IMR-90 (cell line): ENCODE data around the gene TPP1. TPM values are rescaled to one million over a fixed set of nuclear protein-coding genes. Genes with fewer than 3 reads are reported as not detected.

Experiments
- ATAC-seq: fragments of 200-7000 bp; cut with Tn5 transposase; 2 replicates; pipeline ENCODE4 v1.9.1; 2020; ENCODE audit warnings: low read depth, mild to moderate bottlenecking, moderate library complexity
- BruUV-seq: library from RNA; stranded (reverse); fragments of 400-500 nt; replicated peaks from 2 replicates; lab custom pipeline; 2021; lab: Mats Ljungman, UMichigan
- CTCF ChIA-PET: fragments of 300-600 bp; formaldehyde crosslinking; extraction: SDS; loops from one replicate; lab custom pipeline; 2021; ENCODE audit warnings: antibody characterized with exemption; lab: Yijun Ruan, JAX
- POLR2A ChIA-PET: fragments of 300-600 bp; sonication (Branson Sonifier 250); formaldehyde crosslinking; loops from one replicate; lab custom pipeline; 2022; ENCODE audit warnings: antibody characterized with exemption; ENCODE audit not compliant: unreplicated experiment; lab: Charles Lee
- DNase-seq: peaks from one replicate; pipeline ENCODE4 v3.0.0; 2013
- H2AFZ ChIP-seq: replicated peaks from 2 replicates; pipeline ENCODE3; 2013; ENCODE audit warnings: low read length, mild to moderate bottlenecking; ENCODE audit not compliant: poor library complexity
- H2AK5ac ChIP-seq: 2 replicates; pipeline ENCODE4 v1.6.1; 2013; ENCODE audit warnings: low read depth, low read length, inconsistent platforms
- H2AK9ac ChIP-seq: replicated peaks from 2 replicates; pipeline ENCODE3; 2013; ENCODE audit warnings: mild to moderate bottlenecking, low read depth, low read length, moderate library complexity; ENCODE audit not compliant: poor library complexity
- H2BK120ac ChIP-seq: 2 replicates; pipeline ENCODE4 v1.6.1; 2013; ENCODE audit warnings: low read depth, low read length, inconsistent platforms
- H2BK15ac ChIP-seq: 3 replicates; pipeline ENCODE4 v1.6.1; 2013; ENCODE audit warnings: low read depth, low read length, inconsistent platforms
- H2BK20ac ChIP-seq: 2 replicates; pipeline ENCODE4 v1.6.1; 2013; ENCODE audit warnings: low read depth, mild to moderate bottlenecking, inconsistent platforms, low read length, moderate library complexity
- H2BK5ac ChIP-seq: 2 replicates; pipeline ENCODE4 v1.6.1; 2013; ENCODE audit warnings: mild to moderate bottlenecking, low read depth, low read length, inconsistent platforms; ENCODE audit not compliant: poor library complexity, severe bottlenecking
- H3K14ac ChIP-seq: replicated peaks from 2 replicates; pipeline ENCODE4 v1.6.1; 2013; ENCODE audit warnings: low read depth, low read length, inconsistent platforms
- H3K18ac ChIP-seq: 2 replicates; pipeline ENCODE4 v1.6.1; 2013; ENCODE audit warnings: low read depth, low read length, control low read depth
- H3K23ac ChIP-seq: 2 replicates; pipeline ENCODE4 v1.6.1; 2013; ENCODE audit warnings: low read depth, low read length, inconsistent platforms
- H3K27ac ChIP-seq: 2 replicates; pipeline ENCODE4 v1.5.1; 2013; ENCODE audit warnings: mild to moderate bottlenecking, control low read depth, low read length; ENCODE audit not compliant: insufficient read depth
- H3K27me3 ChIP-seq: 2 replicates; pipeline ENCODE4 v1.6.1; 2013; ENCODE audit warnings: low read length; ENCODE audit not compliant: control insufficient read depth, insufficient read depth
- H3K36me3 ChIP-seq: 2 replicates; pipeline ENCODE4 v1.6.1; 2013; ENCODE audit warnings: low read length, mixed read lengths; ENCODE audit not compliant: control insufficient read depth, insufficient read depth
- H3K4ac ChIP-seq: 2 replicates; pipeline ENCODE4 v1.6.1; 2013; ENCODE audit warnings: low read depth, low read length, inconsistent platforms
- H3K4me1 ChIP-seq: 2 replicates; pipeline ENCODE4 v1.6.1; 2013; ENCODE audit warnings: low read length, mixed read lengths; ENCODE audit not compliant: control insufficient read depth, insufficient read depth
- H3K4me2 ChIP-seq: 2 replicates; pipeline ENCODE4 v1.6.1; 2013; ENCODE audit warnings: low read depth, mild to moderate bottlenecking, control low read depth, low read length, moderate library complexity
- H3K4me3 ChIP-seq: 2 replicates; pipeline ENCODE4 v1.5.1; 2013; ENCODE audit warnings: low read depth, mild to moderate bottlenecking, control low read depth, low read length, moderate library complexity; ENCODE audit not compliant: insufficient read depth
- H3K56ac ChIP-seq: 2 replicates; pipeline ENCODE4 v1.6.1; 2013; ENCODE audit warnings: low read length, inconsistent platforms; ENCODE audit not compliant: insufficient read depth; ENCODE audit errors: extremely low read depth
- H3K79me1 ChIP-seq, 2 experiments: 2 replicates each; pipeline ENCODE4 v1.6.1; 2013; ENCODE audit warnings: low read length in 2 of 2, inconsistent platforms in 1 of 2, low read depth in 1 of 2
- H3K9ac ChIP-seq: 2 replicates; pipeline ENCODE4 v1.6.1; 2013; ENCODE audit warnings: low read depth, low read length, control low read depth
- H3K9me1 ChIP-seq: 2 replicates; pipeline ENCODE4 v1.6.1; 2013; ENCODE audit warnings: low read length, inconsistent platforms; ENCODE audit not compliant: insufficient read depth
- H3K9me3 ChIP-seq: 2 replicates; pipeline ENCODE4 v1.6.1; 2013; ENCODE audit warnings: low read length; ENCODE audit not compliant: control insufficient read depth, insufficient read depth
- H4K20me1 ChIP-seq: 2 replicates; pipeline ENCODE4 v1.6.1; 2013; ENCODE audit warnings: low read length, inconsistent platforms; ENCODE audit not compliant: insufficient read depth
- H4K5ac ChIP-seq: 2 replicates; pipeline ENCODE4 v1.6.1; 2013; ENCODE audit warnings: mild to moderate bottlenecking, low read depth, low read length, control low read depth
- H4K8ac ChIP-seq, 2 experiments: 2 replicates each; pipeline ENCODE4 v1.6.1; 2013; ENCODE audit warnings: low read depth in 2 of 2, low read length in 2 of 2, control low read depth in 1 of 2, inconsistent platforms in 1 of 2
- H4K91ac ChIP-seq: 2 replicates; pipeline ENCODE4 v1.6.1; 2013; ENCODE audit warnings: low read depth, low read length, inconsistent platforms; ENCODE audit not compliant: insufficient read depth
- BHLHE40 ChIP-seq: fragments of 150-350 bp; IDR thresholded peaks from 2 replicates; pipeline ENCODE4 v1.6.1; 2016; ENCODE audit warnings: mild to moderate bottlenecking, low read depth, low read length
- CEBPB ChIP-seq: IDR thresholded peaks from 2 replicates; pipeline ENCODE4 v1.6.1; 2012; ENCODE audit warnings: low read depth, low read length, improper control_type of control experiment
- CHD1 ChIP-seq: IDR thresholded peaks from 2 replicates; pipeline ENCODE4 v1.6.1; 2012; ENCODE audit warnings: low read depth, low read length, improper control_type of control experiment
- ELK1 ChIP-seq: fragments of 150-350 bp; IDR thresholded peaks from 2 replicates; pipeline ENCODE4 v1.6.1; 2016; ENCODE audit warnings: low read depth, mild to moderate bottlenecking, low read length, moderate library complexity, borderline replicate concordance
- MAFK ChIP-seq: IDR thresholded peaks from 2 replicates; pipeline ENCODE4 v1.6.1; 2012; ENCODE audit warnings: low read depth, low read length, improper control_type of control experiment
- MAZ ChIP-seq: IDR thresholded peaks from 2 replicates; pipeline ENCODE4 v1.6.1; 2012; ENCODE audit warnings: low read depth, mild to moderate bottlenecking, low read length, improper control_type of control experiment, moderate library complexity, borderline replicate concordance
- MXI1 ChIP-seq: IDR thresholded peaks from 2 replicates; pipeline ENCODE4 v1.6.1; 2012; ENCODE audit warnings: low read depth, mild to moderate bottlenecking, low read length, moderate library complexity, borderline replicate concordance
- NFE2L2 ChIP-seq: fragments of 150-350 bp; IDR thresholded peaks from 2 replicates; pipeline ENCODE4 v1.6.1; 2016; ENCODE audit warnings: low read depth, mild to moderate bottlenecking, low read length
- RAD21 ChIP-seq: IDR thresholded peaks from 2 replicates; pipeline ENCODE4 v1.6.1; 2012; ENCODE audit warnings: low read length, improper control_type of control experiment
- RCOR1 ChIP-seq: IDR thresholded peaks from 2 replicates; pipeline ENCODE4 v1.6.1; 2012; ENCODE audit warnings: mild to moderate bottlenecking, low read length, improper control_type of control experiment; ENCODE audit not compliant: insufficient replicate concordance
- RFX5 ChIP-seq: IDR thresholded peaks from 2 replicates; pipeline ENCODE4 v1.8.0; 2012; ENCODE audit warnings: low read depth, mild to moderate bottlenecking, low read length, moderate library complexity
- SMC3 ChIP-seq: fragments of 150-350 bp; IDR thresholded peaks from 2 replicates; pipeline ENCODE4 v1.6.1; 2016; ENCODE audit warnings: low read depth, mild to moderate bottlenecking, antibody characterized with exemption, low read length, moderate library complexity
- USF2 ChIP-seq: fragments of 150-350 bp; IDR thresholded peaks from 2 replicates; pipeline ENCODE4 v1.6.1; 2017; ENCODE audit warnings: mild to moderate bottlenecking, antibody characterized with exemption, low read length, low read depth
- WGBS, 2 experiments: methylation state at CpG; one replicate each; pipeline versions ENCODE4 v1.1.5 to v1.1.7; 2013; ENCODE audit warnings: missing lambda C conversion rate in 2 of 2; ENCODE audit not compliant: insufficient read length in 1 of 2; ENCODE audit errors: extremely low coverage in 2 of 2; 5-methylcytosine and 5-hydroxymethylcytosine counted together
- dilution Hi-C: fragments of 300-500 bp; cut with HindIII; formaldehyde crosslinking; loops from one replicate; pipeline ENCODE4 v1.14.3; 2018; ENCODE audit warnings: low sequenced_read_pairs; ENCODE audit not compliant: unreplicated experiment
- in situ Hi-C: fragments of 300-500 bp; cut with MboI; formaldehyde crosslinking; loops from 3 replicates; pipeline ENCODE4 v1.14.3; 2019; ENCODE audit warnings: low sequenced_read_pairs, inconsistent platforms, mixed read lengths
- intact Hi-C: fragments of 100-400 bp; cut with micrococcal nuclease; formaldehyde crosslinking; loops from 2 replicates; pipeline ENCODE4 v1.10.0; 2022
- polyA plus RNA-seq, 3 experiments: library from polyadenylated mRNA; depleted of rRNA; stranded (reverse); fragments of >200 nt; gene quantifications; 2 replicates each; pipeline ENCODE4 v1.2.3, GENCODE V29; 2012; ENCODE audit warnings: low replicate concordance in 1 of 3
- total RNA-seq: library from RNA; depleted of rRNA; stranded (reverse); fragments of >200 nt; gene quantifications from 2 replicates; pipeline ENCODE4 v1.2.3, GENCODE V29; 2012
- TF ChIP-seq, protein P1 (sequence below): conservative IDR thresholded peaks from 2 replicates; pipeline ENCODE4 v1.5.1; 2012; ENCODE audit warnings: mild to moderate bottlenecking, low read depth, low read length, improper control_type of control experiment

Gene TPP1
- total and polyA plus RNA-seq, 2 of the 4 experiments (the other 2 are of a cell fraction): 33.5 to 108 TPM

DNA sequence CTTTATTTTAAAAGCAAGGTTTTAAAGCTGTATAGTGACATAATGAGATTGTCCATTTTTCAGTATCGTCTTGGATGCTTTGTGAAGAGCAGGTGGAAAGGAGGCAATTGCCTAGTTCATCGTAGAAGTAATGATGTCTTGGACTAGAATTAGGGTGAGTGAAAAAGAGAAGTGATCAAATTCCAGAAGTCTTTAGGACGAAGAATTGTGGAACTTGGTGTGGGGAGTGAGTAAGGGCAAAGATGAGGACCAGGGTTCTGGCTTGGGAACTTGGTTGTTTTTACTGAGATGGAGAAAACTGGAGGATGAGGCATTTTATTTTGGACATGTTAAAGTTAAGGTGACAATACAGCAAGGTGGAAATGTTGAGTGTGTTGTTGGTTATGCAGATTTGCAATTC is 14.4 kb downstream of the TPP1 start:
- Histone ChIP-seq H2AK9ac (peak overlapping the region; percentile 99), H3K4me1 (peaks cover 26% of the 10 kb centered on the region), H2AFZ (no peak overlapping the region), H3K23ac (peak overlapping the region; percentile 85), H3K56ac (peak overlapping the region; percentile 95), H4K8ac (peak overlapping the region; percentile 64 to 82; a peak in 3 of 4 replicates), H3K9ac (peak overlapping the region; percentile 97), H4K91ac (peak overlapping the region; percentile 92; the same call in 1 of the 2 replicates), H2AK5ac (peak overlapping the region; percentile 98; the same call in 1 of the 2 replicates), H3K36me3 (peaks cover 42% of the 10 kb centered on the region), H3K18ac (no peak overlapping the region), H3K79me1 (peaks cover 25 to 74% of the 10 kb centered on the region in 2 experiments), H3K14ac (peak overlapping the region; percentile 95), H2BK20ac (0 out of 2 replicates have a peak overlapping the region, but pooled peaks have one; percentile 2), H3K4me3 (peak overlapping the region; percentile 90), H2BK120ac (0 out of 2 replicates have a peak overlapping the region, but pooled peaks have one; percentile 66), H2BK5ac (peak overlapping the region; percentile 86), H3K9me3 (no peaks in the 10 kb centered on the region), H3K4me2 (peak overlapping the region; percentile 92), H3K4ac (peak overlapping the region; percentile 98; the same call in 1 of the 2 replicates), H2BK15ac (peak overlapping the region; percentile 76; the same call in 1 of the 3 replicates), H3K27ac (peak overlapping the region; percentile 95), H3K27me3 (no peaks in the 10 kb centered on the region), H3K9me1 (peaks cover 32% of the 10 kb centered on the region), H4K20me1 (peaks cover 8% of the 10 kb centered on the region; the same call in 1 of the 2 replicates), H4K5ac (peak overlapping the region; percentile 3; the same call in 1 of the 2 replicates)
- CTCF ChIA-PET: interaction anchor here (1.0 to 1.2 kb wide), 2 partner anchors 11 to 77 kb away, joined by 3 read pairs; no protein-coding TSS in a partner anchor
- intact Hi-C loops: loop anchor here (1.0 to 5.0 kb wide), 3 partner anchors 122 to 225 kb away; partner anchors contain the start of genes ARFIP2 and TIMM10B
- POLR2A ChIA-PET: interaction anchor here (0.6 to 1.4 kb wide), 3 partner anchors 11 to 78 kb away, joined by 3 to 4 read pairs (median 4); partner anchors contain the start of gene MRPL17
- dilution Hi-C loops: no loop called here
- no peak for TF ChIP-seq USF2
- TF ChIP-seq CHD1: no peak
- no peak for TF ChIP-seq BHLHE40
- no peak for TF ChIP-seq RFX5
- TF ChIP-seq RAD21: no peak
- TF ChIP-seq CEBPB: no peak
- TF ChIP-seq NFE2L2: no peak
- no peak for TF ChIP-seq MXI1
- TF ChIP-seq, protein P1, sequence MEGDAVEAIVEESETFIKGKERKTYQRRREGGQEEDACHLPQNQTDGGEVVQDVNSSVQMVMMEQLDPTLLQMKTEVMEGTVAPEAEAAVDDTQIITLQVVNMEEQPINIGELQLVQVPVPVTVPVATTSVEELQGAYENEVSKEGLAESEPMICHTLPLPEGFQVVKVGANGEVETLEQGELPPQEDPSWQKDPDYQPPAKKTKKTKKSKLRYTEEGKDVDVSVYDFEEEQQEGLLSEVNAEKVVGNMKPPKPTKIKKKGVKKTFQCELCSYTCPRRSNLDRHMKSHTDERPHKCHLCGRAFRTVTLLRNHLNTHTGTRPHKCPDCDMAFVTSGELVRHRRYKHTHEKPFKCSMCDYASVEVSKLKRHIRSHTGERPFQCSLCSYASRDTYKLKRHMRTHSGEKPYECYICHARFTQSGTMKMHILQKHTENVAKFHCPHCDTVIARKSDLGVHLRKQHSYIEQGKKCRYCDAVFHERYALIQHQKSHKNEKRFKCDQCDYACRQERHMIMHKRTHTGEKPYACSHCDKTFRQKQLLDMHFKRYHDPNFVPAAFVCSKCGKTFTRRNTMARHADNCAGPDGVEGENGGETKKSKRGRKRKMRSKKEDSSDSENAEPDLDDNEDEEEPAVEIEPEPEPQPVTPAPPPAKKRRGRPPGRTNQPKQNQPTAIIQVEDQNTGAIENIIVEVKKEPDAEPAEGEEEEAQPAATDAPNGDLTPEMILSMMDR: no peak
- TF ChIP-seq SMC3: no peak
- no peak for TF ChIP-seq RCOR1
- no peak for TF ChIP-seq MAFK
- no peak for TF ChIP-seq MAZ
- TF ChIP-seq ELK1: no peak
- no peak for ATAC-seq
- DNase-seq: no peak
- no TSS peak for BruUV-seq
- in situ Hi-C loops: no loop called here
- 28% methylated on average over 3 of the region's 3 CpGs; no CpG with 5 or more reads in 1 of the 2 experiments for WGBS, 2 experiments
